ENCODE measurements around the gene TOMM40. TPM values are rescaled to one million over a fixed set of nuclear protein-coding genes. Genes with fewer than 3 reads are reported as not detected.
A peak's percentile ranks its signal among the peaks of the same experiment; 100 is the strongest.

Gene TOMM40
- total and polyA plus RNA-seq, 2 of the 13 experiments (the other 11 are each of a cell fraction or from before 2014, with no cell fraction given): 72.0 to 110 TPM

DNA sequence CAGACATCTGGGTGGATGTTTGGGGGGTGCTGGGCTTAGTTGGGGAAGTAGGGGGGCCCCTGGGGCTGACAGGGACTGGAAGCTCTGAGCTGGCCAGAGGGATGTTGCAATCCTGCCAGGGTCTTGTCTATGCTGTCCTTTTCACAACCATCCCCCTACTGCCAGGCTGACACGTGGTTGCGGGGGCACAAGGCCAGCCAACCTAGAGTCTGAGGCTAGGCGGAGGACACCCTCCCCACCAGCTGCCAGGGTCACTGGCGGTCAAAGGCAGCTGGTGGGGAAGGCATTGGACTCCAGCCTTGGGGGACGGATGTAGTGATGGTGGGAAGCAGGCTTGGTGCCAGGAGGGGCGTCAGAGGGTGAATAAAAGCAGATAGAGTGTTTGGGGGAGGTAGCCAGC lies 21.8 kb downstream of the TOMM40 start (continued):
- TF ChIP-seq JUND (CRISPR knock-in tag; IDR thresholded peaks at IDR 0.05) (peak; percentile 41), SRF (IDR thresholded peaks at IDR 0.05; ENCODE audit: low read depth, low read length) (no peak), SP2 (CRISPR knock-in tag; IDR thresholded peaks at IDR 0.05) (no peak), ARNT (IDR thresholded peaks at IDR 0.05) (no peak), ZNF251 (CRISPR knock-in tag; IDR thresholded peaks at IDR 0.05) (no peak), PLRG1 (conservative IDR thresholded peaks at IDR 0.05) (no peak), SP140L (CRISPR knock-in tag; IDR thresholded peaks at IDR 0.05; ENCODE audit: borderline replicate concordance) (no peak), KAT2B (IDR thresholded peaks at IDR 0.05; ENCODE audit: borderline replicate concordance, low read depth, low read length) (no peak), TOPORS (CRISPR knock-in tag; IDR thresholded peaks at IDR 0.05) (no peak), ZNF839 (CRISPR knock-in tag; IDR thresholded peaks at IDR 0.05; ENCODE audit: borderline replicate concordance) (no peak), ISL2 (CRISPR knock-in tag; IDR thresholded peaks at IDR 0.05) (peak; percentile 60; the same call in 1 of the 2 replicates), KDM1A (CRISPR knock-in tag; IDR thresholded peaks at IDR 0.05) (0 out of 2 replicates have a peak, but pooled peaks have one; percentile 9), CREB1 (IDR thresholded peaks at IDR 0.05) (0 out of 2 replicates have a peak, but pooled peaks have one; percentile 6), CREB1 (CRISPR knock-in tag; IDR thresholded peaks at IDR 0.05) (no peak), ZSCAN20 (CRISPR knock-in tag; IDR thresholded peaks at IDR 0.05; ENCODE audit: borderline replicate concordance) (no peak), GABPB1 (CRISPR knock-in tag; IDR thresholded peaks at IDR 0.05) (peak; percentile 64), ZNF446 (CRISPR knock-in tag; IDR thresholded peaks at IDR 0.05) (no peak), ERF (CRISPR knock-in tag; IDR thresholded peaks at IDR 0.05) (peak; percentile 81; the same call in 1 of the 2 replicates), PHB2 (IDR thresholded peaks at IDR 0.05; ENCODE audit: partially characterized antibody) (no peak)
- TF ChIP-seq, protein P1, sequence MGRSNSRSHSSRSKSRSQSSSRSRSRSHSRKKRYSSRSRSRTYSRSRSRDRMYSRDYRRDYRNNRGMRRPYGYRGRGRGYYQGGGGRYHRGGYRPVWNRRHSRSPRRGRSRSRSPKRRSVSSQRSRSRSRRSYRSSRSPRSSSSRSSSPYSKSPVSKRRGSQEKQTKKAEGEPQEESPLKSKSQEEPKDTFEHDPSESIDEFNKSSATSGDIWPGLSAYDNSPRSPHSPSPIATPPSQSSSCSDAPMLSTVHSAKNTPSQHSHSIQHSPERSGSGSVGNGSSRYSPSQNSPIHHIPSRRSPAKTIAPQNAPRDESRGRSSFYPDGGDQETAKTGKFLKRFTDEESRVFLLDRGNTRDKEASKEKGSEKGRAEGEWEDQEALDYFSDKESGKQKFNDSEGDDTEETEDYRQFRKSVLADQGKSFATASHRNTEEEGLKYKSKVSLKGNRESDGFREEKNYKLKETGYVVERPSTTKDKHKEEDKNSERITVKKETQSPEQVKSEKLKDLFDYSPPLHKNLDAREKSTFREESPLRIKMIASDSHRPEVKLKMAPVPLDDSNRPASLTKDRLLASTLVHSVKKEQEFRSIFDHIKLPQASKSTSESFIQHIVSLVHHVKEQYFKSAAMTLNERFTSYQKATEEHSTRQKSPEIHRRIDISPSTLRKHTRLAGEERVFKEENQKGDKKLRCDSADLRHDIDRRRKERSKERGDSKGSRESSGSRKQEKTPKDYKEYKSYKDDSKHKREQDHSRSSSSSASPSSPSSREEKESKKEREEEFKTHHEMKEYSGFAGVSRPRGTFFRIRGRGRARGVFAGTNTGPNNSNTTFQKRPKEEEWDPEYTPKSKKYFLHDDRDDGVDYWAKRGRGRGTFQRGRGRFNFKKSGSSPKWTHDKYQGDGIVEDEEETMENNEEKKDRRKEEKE (IDR thresholded peaks at IDR 0.05): no peak
- TF ChIP-seq, protein P2, sequence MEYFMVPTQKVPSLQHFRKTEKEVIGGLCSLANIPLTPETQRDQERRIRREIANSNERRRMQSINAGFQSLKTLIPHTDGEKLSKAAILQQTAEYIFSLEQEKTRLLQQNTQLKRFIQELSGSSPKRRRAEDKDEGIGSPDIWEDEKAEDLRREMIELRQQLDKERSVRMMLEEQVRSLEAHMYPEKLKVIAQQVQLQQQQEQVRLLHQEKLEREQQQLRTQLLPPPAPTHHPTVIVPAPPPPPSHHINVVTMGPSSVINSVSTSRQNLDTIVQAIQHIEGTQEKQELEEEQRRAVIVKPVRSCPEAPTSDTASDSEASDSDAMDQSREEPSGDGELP (IDR thresholded peaks at IDR 0.05; ENCODE audit: borderline replicate concordance, low read depth): peak; percentile 92
- TF ChIP-seq, protein P3, sequence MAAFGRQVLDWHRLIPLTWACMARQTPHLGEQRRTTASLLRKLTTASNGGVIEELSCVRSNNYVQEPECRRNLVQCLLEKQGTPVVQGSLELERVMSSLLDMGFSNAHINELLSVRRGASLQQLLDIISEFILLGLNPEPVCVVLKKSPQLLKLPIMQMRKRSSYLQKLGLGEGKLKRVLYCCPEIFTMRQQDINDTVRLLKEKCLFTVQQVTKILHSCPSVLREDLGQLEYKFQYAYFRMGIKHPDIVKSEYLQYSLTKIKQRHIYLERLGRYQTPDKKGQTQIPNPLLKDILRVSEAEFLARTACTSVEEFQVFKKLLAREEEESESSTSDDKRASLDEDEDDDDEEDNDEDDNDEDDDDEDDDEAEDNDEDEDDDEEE (CRISPR knock-in tag; IDR thresholded peaks at IDR 0.05): no peak
- TF ChIP-seq, protein P4, sequence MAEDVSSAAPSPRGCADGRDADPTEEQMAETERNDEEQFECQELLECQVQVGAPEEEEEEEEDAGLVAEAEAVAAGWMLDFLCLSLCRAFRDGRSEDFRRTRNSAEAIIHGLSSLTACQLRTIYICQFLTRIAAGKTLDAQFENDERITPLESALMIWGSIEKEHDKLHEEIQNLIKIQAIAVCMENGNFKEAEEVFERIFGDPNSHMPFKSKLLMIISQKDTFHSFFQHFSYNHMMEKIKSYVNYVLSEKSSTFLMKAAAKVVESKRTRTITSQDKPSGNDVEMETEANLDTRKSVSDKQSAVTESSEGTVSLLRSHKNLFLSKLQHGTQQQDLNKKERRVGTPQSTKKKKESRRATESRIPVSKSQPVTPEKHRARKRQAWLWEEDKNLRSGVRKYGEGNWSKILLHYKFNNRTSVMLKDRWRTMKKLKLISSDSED (CRISPR knock-in tag; IDR thresholded peaks at IDR 0.05): no peak
- TF ChIP-seq, protein P5, sequence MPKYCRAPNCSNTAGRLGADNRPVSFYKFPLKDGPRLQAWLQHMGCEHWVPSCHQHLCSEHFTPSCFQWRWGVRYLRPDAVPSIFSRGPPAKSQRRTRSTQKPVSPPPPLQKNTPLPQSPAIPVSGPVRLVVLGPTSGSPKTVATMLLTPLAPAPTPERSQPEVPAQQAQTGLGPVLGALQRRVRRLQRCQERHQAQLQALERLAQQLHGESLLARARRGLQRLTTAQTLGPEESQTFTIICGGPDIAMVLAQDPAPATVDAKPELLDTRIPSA (CRISPR knock-in tag; IDR thresholded peaks at IDR 0.05; ENCODE audit: borderline replicate concordance): no peak
- TF ChIP-seq, protein P6, sequence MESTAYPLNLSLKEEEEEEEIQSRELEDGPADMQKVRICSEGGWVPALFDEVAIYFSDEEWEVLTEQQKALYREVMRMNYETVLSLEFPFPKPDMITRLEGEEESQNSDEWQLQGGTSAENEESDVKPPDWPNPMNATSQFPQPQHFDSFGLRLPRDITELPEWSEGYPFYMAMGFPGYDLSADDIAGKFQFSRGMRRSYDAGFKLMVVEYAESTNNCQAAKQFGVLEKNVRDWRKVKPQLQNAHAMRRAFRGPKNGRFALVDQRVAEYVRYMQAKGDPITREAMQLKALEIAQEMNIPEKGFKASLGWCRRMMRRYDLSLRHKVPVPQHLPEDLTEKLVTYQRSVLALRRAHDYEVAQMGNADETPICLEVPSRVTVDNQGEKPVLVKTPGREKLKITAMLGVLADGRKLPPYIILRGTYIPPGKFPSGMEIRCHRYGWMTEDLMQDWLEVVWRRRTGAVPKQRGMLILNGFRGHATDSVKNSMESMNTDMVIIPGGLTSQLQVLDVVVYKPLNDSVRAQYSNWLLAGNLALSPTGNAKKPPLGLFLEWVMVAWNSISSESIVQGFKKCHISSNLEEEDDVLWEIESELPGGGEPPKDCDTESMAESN (CRISPR knock-in tag; conservative IDR thresholded peaks at IDR 0.05): no peak

All from HepG2 (cell line).